K562 (cell line): ENCODE measurements around the gene RGL4. TPM values are rescaled to one million over a fixed set of nuclear protein-coding genes. Genes with fewer than 3 reads are reported as not detected.
A peak's percentile ranks its signal among the peaks of the same experiment; 100 is the strongest.

Source experiments
- ATAC-seq: fragments of 200-7000 bp; cut with Tn5 transposase; 3 replicates; pipeline ENCODE4 v1.9.1; 2020; ENCODE audit warnings: moderate library complexity
- BruUV-seq: library from RNA; stranded (reverse); fragments of 400-500 nt; replicated peaks from 2 replicates; lab custom pipeline; 2021; lab: Mats Ljungman, UMichigan
- CTCF ChIA-PET: fragments of 300-600 bp; formaldehyde crosslinking; extraction: SDS; loops from one replicate; lab custom pipeline; 2021; ENCODE audit warnings: low intra/inter-chr PET ratio; lab: Yijun Ruan, JAX
- POLR2A ChIA-PET: fragments of 300-600, 350-650 bp; sonication (Branson Sonifier 250); formaldehyde crosslinking; extraction: SDS; loops from one replicate; lab custom pipeline; 2021; ENCODE audit warnings: antibody characterized with exemption, inconsistent platforms; lab: Yijun Ruan, JAX
- DNase-seq, 4 experiments: peaks; one replicate each; pipeline versions ENCODE4 v3.0.0 to v3.0.0-alpha.2; 2011 to 2018; ENCODE audit warnings: low spot score in 3 of 4, mixed read lengths in 3 of 4; ENCODE audit errors: extremely low read depth in 1 of 4
- FAIRE-seq: peaks from 2 replicates; lab custom pipeline; 2011; peaks lifted over from hg19 to GRCh38; lab: Jason Lieb, UNC
- H2AFZ ChIP-seq: 2 replicates; pipeline ENCODE4 v1.6.0; 2011; ENCODE audit warnings: low read depth, low read length, control low read depth, inconsistent platforms
- H3K27ac ChIP-seq: fragments of 200-600 bp; 3 replicates; pipeline ENCODE4 v1.8.0; 2011; ENCODE audit warnings: low read depth, mild to moderate bottlenecking, control low read depth, inconsistent platforms, low read length, moderate library complexity, mixed read lengths; ENCODE audit errors: extremely low read depth
- H3K27me3 ChIP-seq, 2 experiments: fragments of 300-600 bp in 1 of 2; 2 replicates in 1 of 2; 3 replicates in 1 of 2; pipeline versions ENCODE4 v1.6.0 to v1.8.0; 2011; ENCODE audit warnings: inconsistent platforms in 2 of 2, low read length in 2 of 2, mild to moderate bottlenecking in 1 of 2, mixed read lengths in 1 of 2, moderate library complexity in 1 of 2; ENCODE audit not compliant: control insufficient read depth in 2 of 2, insufficient read depth in 2 of 2
- H3K36me3 ChIP-seq: fragments of 300-600 bp; 3 replicates; pipeline ENCODE4 v1.8.0; 2011; ENCODE audit warnings: mild to moderate bottlenecking, low read length, inconsistent platforms; ENCODE audit not compliant: control insufficient read depth, insufficient read depth
- H3K4me1 ChIP-seq, 2 experiments: fragments of 200-600 bp in 1 of 2; replicated peaks in 1 of 2; 2 replicates in 1 of 2; 3 replicates in 1 of 2; pipeline versions ENCODE4 v1.5.1 to v1.8.0; 2011; ENCODE audit warnings: inconsistent platforms in 2 of 2, low read length in 2 of 2, mild to moderate bottlenecking in 1 of 2, mixed read lengths in 1 of 2, moderate library complexity in 1 of 2; ENCODE audit not compliant: control insufficient read depth in 2 of 2, insufficient read depth in 2 of 2
- H3K4me2 ChIP-seq: 2 replicates; pipeline ENCODE4 v1.6.1; 2011; ENCODE audit warnings: low read length, control low read depth, inconsistent platforms, mixed read lengths; ENCODE audit not compliant: insufficient read depth
- H3K4me3 ChIP-seq: fragments of 200-600 bp; sonication (generic), shearing (Covaris generic); 2 replicates; pipeline ENCODE4 v1.5.1; 2016; ENCODE audit warnings: control low read depth, inconsistent platforms
- H3K79me2 ChIP-seq: fragments of 200-600 bp; 3 replicates; pipeline ENCODE4 v1.8.0; 2011; ENCODE audit warnings: low read length, inconsistent platforms; ENCODE audit not compliant: control insufficient read depth, insufficient read depth
- H3K9ac ChIP-seq, 2 experiments: 2 replicates each; pipeline versions ENCODE4 v1.6.0 to v1.6.1; 2011; ENCODE audit warnings: low read depth in 2 of 2, low read length in 2 of 2, control low read depth in 1 of 2, inconsistent platforms in 1 of 2, mild to moderate bottlenecking in 1 of 2, mixed read lengths in 1 of 2; ENCODE audit not compliant: insufficient read depth in 1 of 2
- H3K9me1 ChIP-seq: one replicate; pipeline ENCODE4 v1.6.0; 2011; ENCODE audit warnings: inconsistent platforms, mild to moderate bottlenecking, low read length, moderate library complexity; ENCODE audit not compliant: control insufficient read depth, insufficient read depth
- H3K9me3 ChIP-seq: replicated peaks from 2 replicates; pipeline ENCODE4 v1.5.1; 2011; ENCODE audit warnings: low read depth, low read length, inconsistent platforms; ENCODE audit not compliant: control insufficient read depth, insufficient read depth
- H4K20me1 ChIP-seq: replicated peaks from 2 replicates; pipeline ENCODE4 v1.6.1; 2011; ENCODE audit warnings: low read length, inconsistent platforms, mixed read lengths; ENCODE audit not compliant: control insufficient read depth, insufficient read depth
- CBX8 ChIP-seq: fragments of 200-600 bp; sonication (generic); IDR thresholded peaks from 2 replicates; pipeline ENCODE4 v1.6.1; 2012; ENCODE audit warnings: borderline replicate concordance, mixed run types, low read depth, mild to moderate bottlenecking, moderate library complexity, mixed read lengths, low read length, control low read depth, inconsistent platforms; ENCODE audit not compliant: poor library complexity, severe bottlenecking; ENCODE audit errors: extremely low read depth
- ELF1 ChIP-seq: fragments of 200-800 bp; sonication (Bioruptor generic); IDR thresholded peaks from 2 replicates; pipeline ENCODE4 v1.6.1; 2016; ENCODE audit warnings: missing genetic modification characterization, missing compliant biosample characterization
- HDAC2 ChIP-seq: fragments of 450-650 bp; IDR thresholded peaks from 2 replicates; pipeline ENCODE4 v1.6.1; 2016; ENCODE audit warnings: mild to moderate bottlenecking
- KDM4B ChIP-seq, 2 experiments: fragments of 450-650 bp in 1 of 2; sonication (generic) in 1 of 2; IDR thresholded peaks; 2 replicates each; pipeline ENCODE4 v1.6.1; 2016 to 2017; ENCODE audit warnings: borderline replicate concordance in 2 of 2, antibody characterized with exemption in 1 of 2, low read depth in 1 of 2, mild to moderate bottlenecking in 1 of 2
- SIN3A ChIP-seq, 2 experiments: fragments of 150-350 bp in 1 of 2; IDR thresholded peaks; 2 replicates each; pipeline ENCODE4 v1.6.1; 2011 to 2016; ENCODE audit warnings: borderline replicate concordance in 2 of 2, low read depth in 2 of 2, low read length in 2 of 2, mild to moderate bottlenecking in 2 of 2, moderate library complexity in 2 of 2; ENCODE audit not compliant: control insufficient read depth in 1 of 2
- SMAD1 ChIP-seq: fragments of 150-350 bp; IDR thresholded peaks from 2 replicates; pipeline ENCODE4 v1.6.1; 2014; ENCODE audit warnings: low read length, low read depth; ENCODE audit not compliant: partially characterized antibody
- TCF15 ChIP-seq: fragments of 250-450 bp; sonication (Bioruptor Pico); IDR thresholded peaks from 2 replicates; pipeline ENCODE4 v1.8.0; 2022; ENCODE audit warnings: moderate library complexity, mild to moderate bottlenecking, inconsistent platforms
- ZBTB7A ChIP-seq: IDR thresholded peaks from 2 replicates; pipeline ENCODE4 v1.6.1; 2011; ENCODE audit warnings: low read depth, mild to moderate bottlenecking, low read length, moderate library complexity, borderline replicate concordance; ENCODE audit not compliant: control insufficient read depth
- ZNF165 ChIP-seq: fragments of 250-450 bp; sonication (Bioruptor Pico); IDR thresholded peaks from 2 replicates; pipeline ENCODE4 v1.4.0; 2020; ENCODE audit warnings: borderline replicate concordance
- ZNF75A ChIP-seq: fragments of 450-650 bp; formaldehyde crosslinking; IDR thresholded peaks from 2 replicates; pipeline ENCODE4 v1.4.0; 2020; ENCODE audit warnings: mild to moderate bottlenecking
- WGBS: fragments of 100-300 bp; shearing (Covaris generic); methylation state at CpG from one replicate; pipeline ENCODE4 v1.1.6; 2016; ENCODE audit warnings: low coverage, mixed read lengths; ENCODE audit not compliant: insufficient coverage; ENCODE audit errors: missing lambda C conversion rate; 5-methylcytosine and 5-hydroxymethylcytosine counted together
- in situ Hi-C: fragments of 300-500 bp; cut with MboI; formaldehyde crosslinking; loops from 4 replicates; pipeline ENCODE4 v1.15.0; 2018; ENCODE audit warnings: inconsistent platforms, mixed read lengths
- intact Hi-C: fragments of 100-400 bp; cut with micrococcal nuclease; formaldehyde crosslinking; loops from 2 replicates; pipeline ENCODE4 v1.14.2; 2022
- polyA plus RNA-seq, 8 experiments: library from polyadenylated mRNA; depleted of rRNA in 4 of 8; stranded (reverse) in 5 of 8; unstranded in 3 of 8; fragments of >200 nt; fragmentation: Nextera tagmentation in 2 of 8; fragmentation: Illumina TruSeq in 1 of 8; extraction: Ambion mirVana in 2 of 8; extraction: Trizol in 1 of 8; gene quantifications; 2 replicates each; pipeline versions ENCODE4 v1.2.1 to v1.2.3, GENCODE V29; 2011 to 2014; ENCODE audit warnings: inconsistent platforms in 1 of 8, missing spikeins in 1 of 8
- total RNA-seq, 7 experiments: library from RNA; depleted of rRNA in 6 of 7; stranded (reverse); fragments of >200 nt in 6 of 7; fragmentation: Illumina TruSeq in 2 of 7; extraction: Trizol in 2 of 7; gene quantifications; 2 replicates each; pipeline versions ENCODE4 v1.2.1 to v1.2.3, GENCODE V29; 2011 to 2021; ENCODE audit warnings: low replicate concordance in 1 of 7

RGL4 gene
- total and polyA plus RNA-seq, 9 of the 15 experiments (the other 6 are each of a cell fraction or from before 2014, with no cell fraction given): not detected

GRCh38 chr22:23744001-23744400, 53.2 kb downstream of the RGL4 start:
- in situ Hi-C loops: no loop called here
- no TSS peak for BruUV-seq
- no peak for FAIRE-seq

GRCh38 chr22:23744485-23744884, 53.7 kb downstream of the RGL4 start:
- H3K4me1 ChIP-seq: peaks cover under 1 to 7% of the 10 kb centered on the region in 2 experiments; a peak in 4 of 5 replicates
- H3K79me2 ChIP-seq: 0 out of 3 replicates have a peak, but pooled peaks cover 1% of the 10 kb centered on the region
- DNase-seq: no peak
- in situ Hi-C loops (no loop called here), intact Hi-C loops (no loop called here)
- no peak overlapping the region for H3K4me2 ChIP-seq
- no peak overlapping the region for H3K27ac ChIP-seq
- H3K4me3 ChIP-seq: no peak overlapping the region
- no peak for FAIRE-seq
- ATAC-seq: no peak
- no peaks in the 10 kb centered on the region for H3K27me3 ChIP-seq
- CTCF ChIA-PET: no interaction called here
- H3K9me3 ChIP-seq: no peaks in the 10 kb centered on the region
- H3K9me1 ChIP-seq: no peaks in the 10 kb centered on the region
- WGBS: 94% methylated on average over 10 of the region's 14 CpGs
- H3K9ac ChIP-seq: no peak overlapping the region
- no TSS peak for BruUV-seq
- POLR2A ChIA-PET: interaction anchor here (1.0 to 1.6 kb wide), 4 partner anchors 9 to 16 kb away, joined by 3 to 8 read pairs (median 4); no protein-coding TSS in a partner anchor
- peaks cover 26% of the 10 kb centered on the region; the same call in 2 of the 3 replicates for H3K36me3 ChIP-seq
- H4K20me1 ChIP-seq: no peaks in the 10 kb centered on the region
- no peak overlapping the region for H2AFZ ChIP-seq
- TF ChIP-seq CBX8 (no peak), ZNF165 (CRISPR knock-in tag) (no peak), ELF1 (no peak), KDM4B (IDR thresholded peaks at IDR 0.05; ENCODE audit: borderline replicate concordance in 2 of 2, low read depth in 1 of 2) (no peak), TCF15 (CRISPR knock-in tag) (no peak), ZBTB7A (no peak), SMAD1 (no peak), SIN3A (IDR thresholded peaks at IDR 0.05; ENCODE audit: borderline replicate concordance in 2 of 2, control insufficient read depth in 1 of 2, low read depth in 2 of 2, low read length in 2 of 2) (no peak)

More at GRCh38 chr22:23744001-23744400, 53.2 kb downstream of the RGL4 start:
- Histone ChIP-seq H3K9me1 (no peaks in the 10 kb centered on the region), H3K79me2 (no peaks in the 10 kb centered on the region), H3K27ac (no peak overlapping the region), H3K4me1 (peaks cover 0 to 3% of the 10 kb centered on the region in 2 experiments; a peak in 1 of 5 replicates), H3K4me3 (no peak overlapping the region), H4K20me1 (no peaks in the 10 kb centered on the region), H2AFZ (no peak overlapping the region), H3K4me2 (no peak overlapping the region), H3K36me3 (peaks cover 26% of the 10 kb centered on the region; the same call in 2 of the 3 replicates), H3K27me3 (no peaks in the 10 kb centered on the region), H3K9me3 (no peaks in the 10 kb centered on the region), H3K9ac (peak overlapping the region in 1 of 2 experiments; percentile 17; a peak in 1 of 4 replicates)
- ChIA-PET CTCF (no interaction called here), POLR2A (interaction anchor here (1.0 to 1.6 kb wide), 4 partner anchors 9 to 16 kb away, joined by 3 to 8 read pairs (median 4); no protein-coding TSS in a partner anchor)
- no peak for DNase-seq
- no peak for ATAC-seq
- intact Hi-C loops: no loop called here
- TF ChIP-seq HDAC2 (no peak), ZNF75A (CRISPR knock-in tag) (0 out of 2 replicates have a peak, but pooled peaks have one; percentile 31)
- 94% methylated on average over 13 of the region's 13 CpGs for WGBS
